ENCODE data around the gene APOL4. TPM values are rescaled to one million over a fixed set of nuclear protein-coding genes. Genes with fewer than 3 reads are reported as not detected.

The APOL4 gene
- total and polyA plus RNA-seq, 2 of the 4 experiments (the other 2 are of a cell fraction): 0.07 TPM; not detected in 1

GRCh38 chr22:36154423-36154945 lies 47.1 kb downstream of the APOL4 start:
- ChIA-PET POLR2A (ENCODE audit: unreplicated experiment) (no interaction called here), CTCF (no interaction called here)
- dilution Hi-C loops (cut with HindIII; ENCODE audit: low sequenced_read_pairs, unreplicated experiment): no loop called here
- Histone ChIP-seq H3K4me1 (ENCODE audit: control insufficient read depth, insufficient read depth, low read length) (peaks cover 13% of the 10 kb centered on the region; the same call in 1 of the 2 replicates), H4K91ac (ENCODE audit: insufficient read depth, low read depth, low read length) (no peak overlapping the region), H3K27ac (ENCODE audit: insufficient read depth, low read length) (no peak overlapping the region), H3K27me3 (ENCODE audit: control insufficient read depth, insufficient read depth, low read length) (0 out of 2 replicates have a peak, but pooled peaks cover 2% of the 10 kb centered on the region), H3K4me2 (ENCODE audit: low read depth, low read length) (no peak overlapping the region), H3K4ac (ENCODE audit: low read depth, low read length) (no peak overlapping the region), H3K23ac (ENCODE audit: low read depth, low read length) (no peak overlapping the region), H2BK20ac (ENCODE audit: low read depth, low read length) (no peak overlapping the region), H2AK9ac (replicated peaks; ENCODE audit: low read depth, low read length, poor library complexity) (no peak overlapping the region), H3K14ac (replicated peaks; ENCODE audit: low read depth, low read length) (no peak overlapping the region), H3K4me3 (ENCODE audit: insufficient read depth, low read depth, low read length) (no peak overlapping the region), H2BK15ac (ENCODE audit: low read depth, low read length) (no peak overlapping the region), H3K9me1 (ENCODE audit: insufficient read depth, low read length) (peaks cover 8% of the 10 kb centered on the region; the same call in 1 of the 2 replicates), H4K20me1 (ENCODE audit: insufficient read depth, low read length) (no peaks in the 10 kb centered on the region), H2AFZ (replicated peaks; ENCODE audit: low read length, poor library complexity) (no peak overlapping the region), H4K8ac (ENCODE audit: low read depth in 2 of 2, low read length in 2 of 2) (no peak overlapping the region), H2BK5ac (ENCODE audit: low read depth, low read length, poor library complexity, severe bottlenecking) (no peak overlapping the region), H3K9ac (ENCODE audit: low read depth, low read length) (no peak overlapping the region), H3K56ac (ENCODE audit: extremely low read depth, insufficient read depth, low read length) (no peak overlapping the region), H4K5ac (ENCODE audit: low read depth, low read length) (peak overlapping the region; percentile 35; the same call in 1 of the 2 replicates), H3K18ac (ENCODE audit: low read depth, low read length) (no peak overlapping the region), H2BK120ac (ENCODE audit: low read depth, low read length) (no peak overlapping the region), H2AK5ac (ENCODE audit: low read depth, low read length) (no peak overlapping the region), H3K36me3 (ENCODE audit: control insufficient read depth, insufficient read depth, low read length) (no peaks in the 10 kb centered on the region), H3K79me1 (ENCODE audit: low read depth in 1 of 2, low read length in 2 of 2) (peaks cover 0 to 7% of the 10 kb centered on the region in 2 experiments; a peak in 1 of 4 replicates), H3K9me3 (ENCODE audit: control insufficient read depth, insufficient read depth, low read length) (peaks cover 2% of the 10 kb centered on the region; the same call in 1 of the 2 replicates)
- no CpG with 5 or more reads among the region's 3 CpGs for WGBS, 2 experiments (ENCODE audit: extremely low coverage in 2 of 2, insufficient read length in 1 of 2)
- no peak for DNase-seq
- BruUV-seq (replicated peaks): no TSS peak
- in situ Hi-C loops (cut with MboI; ENCODE audit: low sequenced_read_pairs): no loop called here
- ATAC-seq (ENCODE audit: low read depth): no peak
- TF ChIP-seq CTCF (conservative IDR thresholded peaks at IDR 0.05; ENCODE audit: low read depth, low read length) (no peak), USF2 (IDR thresholded peaks at IDR 0.05; ENCODE audit: low read depth, low read length) (no peak), MXI1 (IDR thresholded peaks at IDR 0.05; ENCODE audit: borderline replicate concordance, low read depth, low read length) (no peak), BHLHE40 (IDR thresholded peaks at IDR 0.05; ENCODE audit: low read depth, low read length) (no peak), CEBPB (IDR thresholded peaks at IDR 0.05; ENCODE audit: low read depth, low read length) (no peak), SMC3 (IDR thresholded peaks at IDR 0.05; ENCODE audit: low read depth, low read length) (no peak), RFX5 (IDR thresholded peaks at IDR 0.05; ENCODE audit: low read depth, low read length) (no peak), MAFK (IDR thresholded peaks at IDR 0.05; ENCODE audit: low read depth, low read length) (no peak), FOS (IDR thresholded peaks at IDR 0.05; ENCODE audit: low read depth, low read length) (no peak), ELK1 (IDR thresholded peaks at IDR 0.05; ENCODE audit: borderline replicate concordance, low read depth, low read length) (no peak), MAZ (IDR thresholded peaks at IDR 0.05; ENCODE audit: borderline replicate concordance, low read depth, low read length) (no peak), RCOR1 (IDR thresholded peaks at IDR 0.05; ENCODE audit: insufficient replicate concordance, low read length) (no peak), NFE2L2 (IDR thresholded peaks at IDR 0.05; ENCODE audit: low read depth, low read length) (no peak), CHD1 (IDR thresholded peaks at IDR 0.05; ENCODE audit: low read depth, low read length) (no peak), POLR2A (IDR thresholded peaks at IDR 0.05; ENCODE audit: low read depth, low read length) (no peak), RAD21 (IDR thresholded peaks at IDR 0.05; ENCODE audit: low read length) (no peak)
- intact Hi-C loops (cut with micrococcal nuclease): no loop called here
